ENCODE measurements around the gene GNAT1.

GRCh38 chr3:50230794-50231125 lies 39.4 kb downstream of the GNAT1 start:
- TF ChIP-seq POLR2AphosphoS5 (IDR thresholded peaks at IDR 0.05; ENCODE audit: low read depth, low read length) (no peak), POLR2A (IDR thresholded peaks at IDR 0.05; ENCODE audit: low read depth, low read length) (no peak)
